GM21528 (cell line): ENCODE measurements around the gene DOCK3.
"Not testable (repeated sequence)": the region's sequence is repeated elsewhere in the genome, so short reads cannot be mapped to it uniquely, and the experiment has no call there.

Source experiments
- ATAC-seq: cut with Tn5 transposase; IDR thresholded peaks from one replicate; pipeline ENCODE4 v1.9.1; 2021; ENCODE audit warnings: mild to moderate bottlenecking, moderate library complexity; ENCODE audit not compliant: unreplicated experiment, low FRiP score

DOCK3 gene

GRCh38 chr3:50953825-50954414 lies 279.2 kb downstream of the DOCK3 start:
- no peak for ATAC-seq

DNA sequence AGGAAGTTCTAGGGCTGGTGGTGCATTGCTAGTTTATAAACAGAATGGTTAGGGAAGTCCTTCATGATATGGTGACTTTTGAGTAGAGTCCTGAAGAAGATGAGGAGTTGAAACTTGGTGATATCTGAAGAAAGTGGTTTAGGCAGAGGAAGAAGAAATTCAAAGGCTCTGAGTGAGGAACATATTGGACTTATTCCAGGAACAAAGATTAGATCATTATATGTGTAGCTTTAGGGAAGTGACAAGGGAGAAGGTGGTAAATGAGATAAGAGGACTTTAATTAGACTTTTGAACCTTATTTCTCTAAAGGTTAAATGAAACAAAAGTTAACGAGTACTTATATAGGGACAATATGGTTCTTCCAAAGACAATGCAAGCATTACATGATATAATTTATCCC lies 286.7 kb downstream of the DOCK3 start:
- ATAC-seq = no peak

- ATAC-seq = peak; percentile 75
These were observed 296.8 kb downstream of the DOCK3 start for GRCh38 chr3:50971487-50971924.

- ATAC-seq = no peak
These were observed 297.3 kb downstream of the DOCK3 start for GRCh38 chr3:50972029-50972428.

DNA sequence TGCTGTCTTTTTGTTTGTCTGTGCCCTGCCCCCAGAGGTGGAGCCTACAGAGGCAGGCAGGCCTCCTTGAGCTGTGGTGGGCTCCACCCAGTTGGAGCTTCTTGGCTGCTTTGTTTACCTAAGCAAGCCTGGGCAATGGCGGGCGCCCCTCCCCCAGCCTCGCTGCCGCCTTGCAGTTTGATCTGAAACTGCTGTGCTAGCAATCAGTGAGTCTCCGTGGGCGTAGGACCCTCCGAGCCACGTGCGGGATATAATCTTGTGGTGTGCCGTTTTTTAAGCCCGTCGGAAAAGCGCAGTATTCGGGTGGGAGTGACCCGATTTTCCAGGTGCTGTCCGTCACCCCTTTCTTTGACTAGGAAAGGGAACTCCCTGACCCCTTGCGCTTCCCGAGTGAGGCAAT lies 303.9 kb downstream of the DOCK3 start:
- ATAC-seq = not testable (repeated sequence)

DNA sequence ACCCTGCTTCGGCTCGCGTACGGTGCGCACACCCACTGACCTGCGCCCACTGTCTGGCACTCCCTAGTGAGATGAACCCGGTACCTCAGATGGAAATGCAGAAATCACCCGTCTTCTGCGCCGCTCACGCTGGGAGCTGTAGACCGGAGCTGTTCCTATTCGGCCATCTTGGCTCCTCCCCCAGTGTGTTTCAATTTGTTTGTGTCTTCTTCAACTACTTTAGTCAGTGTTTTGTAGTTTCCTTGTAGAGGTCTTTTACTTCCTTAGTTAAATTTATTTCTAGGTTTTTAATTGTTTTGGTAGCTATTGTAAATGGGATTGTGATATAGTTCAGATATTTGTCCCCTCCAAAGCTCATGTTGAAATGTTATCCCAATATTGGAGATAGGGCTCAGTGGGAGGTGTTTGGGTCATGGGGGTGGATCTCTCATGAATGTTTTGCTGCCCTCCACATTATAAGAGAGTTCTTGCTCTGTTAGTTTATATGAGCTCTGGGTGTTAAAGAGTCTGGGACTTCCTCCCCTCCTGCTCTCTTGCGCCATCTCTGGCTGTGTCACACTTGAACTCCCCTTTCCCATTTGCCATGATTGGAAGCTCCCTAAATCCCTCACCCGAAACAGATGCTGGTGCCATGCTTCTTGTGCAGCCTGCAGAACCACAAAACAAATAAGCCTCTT lies 304.4 kb downstream of the DOCK3 start:
- no peak for ATAC-seq

GRCh38 chr3:50982540-50983325 lies 308.0 kb downstream of the DOCK3 start:
- no peak for ATAC-seq

- ATAC-seq = no peak
These were observed 309.2 kb downstream of the DOCK3 start for GRCh38 chr3:50983887-50984286.

- no peak for ATAC-seq
These were observed 311.2 kb downstream of the DOCK3 start for GRCh38 chr3:50985893-50986292.

GRCh38 chr3:50986726-50987125 lies 312.0 kb downstream of the DOCK3 start:
- ATAC-seq = no peak

DNA sequence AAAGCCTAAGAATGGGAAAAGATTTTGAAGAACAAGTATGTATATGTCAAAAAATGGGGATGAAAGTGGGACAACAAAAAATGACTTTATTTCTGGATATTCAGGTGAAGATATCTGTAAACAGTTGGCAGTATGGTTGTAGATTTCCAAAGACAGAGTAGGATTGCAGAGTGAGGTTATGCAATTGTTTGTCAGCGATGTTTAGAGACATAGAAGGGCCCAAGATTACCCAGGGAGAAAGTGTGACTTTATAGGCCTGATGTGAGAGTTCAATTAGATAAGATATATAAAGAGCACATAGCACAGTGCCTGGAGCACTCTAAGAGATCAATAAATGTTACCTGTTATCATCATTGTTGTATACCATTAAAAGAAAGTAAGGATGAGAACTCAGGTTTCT lies 319.8 kb downstream of the DOCK3 start:
- no peak for ATAC-seq

GRCh38 chr3:50995085-50995824 lies 320.5 kb downstream of the DOCK3 start:
- ATAC-seq = no peak

GRCh38 chr3:51002495-51002894 lies 327.8 kb downstream of the DOCK3 start:
- ATAC-seq = no peak

DNA sequence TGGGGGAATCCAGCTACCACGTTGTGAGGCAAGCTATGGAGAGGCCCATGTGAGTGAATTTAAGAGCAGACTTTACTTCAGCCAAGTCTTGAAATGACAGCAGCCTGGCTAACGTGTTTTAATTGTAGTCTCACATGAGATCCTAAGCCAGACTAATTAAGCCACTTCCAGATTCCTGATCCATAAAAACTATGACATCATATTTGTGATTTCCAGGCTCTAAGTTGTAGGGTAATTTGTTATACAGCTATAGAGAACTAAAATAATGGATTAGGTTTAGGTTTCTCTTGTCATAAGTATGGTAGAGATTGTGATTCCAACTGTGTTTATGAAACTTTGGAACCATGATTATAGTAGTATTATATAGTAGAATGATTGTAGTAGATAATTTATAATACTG lies 329.5 kb downstream of the DOCK3 start:
- ATAC-seq = no peak

GRCh38 chr3:51024121-51024520 lies 349.4 kb downstream of the DOCK3 start:
- ATAC-seq = no peak

GRCh38 chr3:51024765-51025632 lies 350.3 kb downstream of the DOCK3 start:
- no peak for ATAC-seq

- no peak for ATAC-seq
These were observed 356.9 kb downstream of the DOCK3 start for GRCh38 chr3:51031666-51032065.

GRCh38 chr3:51035630-51036029 lies 360.9 kb downstream of the DOCK3 start:
- no peak for ATAC-seq

DNA sequence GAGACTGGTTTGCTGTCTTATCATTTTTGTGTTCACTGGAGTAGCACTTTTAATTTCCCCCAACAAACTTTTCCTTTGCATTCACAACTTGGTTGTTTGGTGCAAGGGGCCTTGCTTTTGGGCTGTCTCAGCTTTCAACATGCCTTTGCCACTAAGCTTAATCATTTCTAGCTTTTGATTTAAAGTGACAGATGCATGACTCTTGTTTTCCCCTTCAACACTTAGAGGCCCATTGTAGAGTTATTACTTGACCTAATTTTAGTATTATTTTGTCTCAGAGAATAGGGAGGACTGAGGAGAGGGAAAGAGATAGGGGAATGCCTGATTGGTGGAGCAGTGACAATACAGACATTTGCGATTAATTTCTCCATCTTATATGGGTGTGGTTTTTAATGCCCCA lies 370.3 kb downstream of the DOCK3 start:
- ATAC-seq = no peak

- no peak for ATAC-seq
These were observed 377.8 kb downstream of the DOCK3 start for GRCh38 chr3:51052562-51052961.
